Activated T-cell treated with anti-CD3 and anti-CD28 coated beads, Interleukin-2, amount 50 U/mL, for 1 hour (primary cell): ENCODE measurements around the gene ZFP36L2.
A peak's percentile ranks its signal among the peaks of the same experiment; 100 is the strongest.

ENCODE experiments used
- DNase-seq: peaks from one replicate; pipeline ENCODE4 v3.0.0-alpha.2; 2020

Gene ZFP36L2

DNA sequence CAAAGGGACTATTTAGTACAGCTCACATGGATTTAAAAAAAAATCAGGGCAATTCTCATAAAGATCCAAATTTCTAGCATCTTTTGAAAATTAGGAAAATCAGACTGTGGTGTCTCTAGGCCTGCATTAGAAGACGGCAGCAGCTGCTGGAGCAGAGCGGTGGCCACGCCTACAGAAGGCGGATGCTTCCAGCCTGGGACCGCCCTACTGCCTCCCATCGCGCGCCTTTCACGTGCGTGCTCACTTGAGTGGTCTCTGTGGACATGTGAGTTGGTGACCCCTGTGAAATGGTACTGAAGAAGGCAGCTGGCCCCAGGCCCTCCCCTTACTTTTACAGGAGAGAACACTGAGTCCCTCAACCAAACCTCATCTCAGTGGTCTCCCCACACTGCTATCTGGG is 15.2 kb upstream of the ZFP36L2 start:
- DNase-seq, result no peak

DNA sequence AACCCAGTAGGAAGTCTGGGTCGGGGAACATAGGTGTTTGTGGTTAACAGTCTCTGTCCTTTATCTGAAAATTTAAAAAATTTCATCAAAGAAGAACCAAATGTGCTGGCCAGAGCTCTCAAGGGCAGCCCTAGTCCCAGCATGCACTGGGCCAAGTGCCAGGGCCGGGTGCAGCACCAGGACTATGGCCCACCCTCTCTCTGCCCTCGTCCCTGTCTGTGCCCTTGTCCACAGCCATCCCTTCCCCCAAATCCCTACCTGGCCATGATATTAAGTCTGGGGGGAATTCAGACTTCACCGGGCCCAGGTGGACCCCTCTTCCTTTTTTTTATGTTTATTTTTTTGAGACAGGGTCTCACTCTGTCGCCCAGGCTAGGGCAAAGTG is 14.4 kb upstream of the ZFP36L2 start:
- DNase-seq, result no peak

DNA sequence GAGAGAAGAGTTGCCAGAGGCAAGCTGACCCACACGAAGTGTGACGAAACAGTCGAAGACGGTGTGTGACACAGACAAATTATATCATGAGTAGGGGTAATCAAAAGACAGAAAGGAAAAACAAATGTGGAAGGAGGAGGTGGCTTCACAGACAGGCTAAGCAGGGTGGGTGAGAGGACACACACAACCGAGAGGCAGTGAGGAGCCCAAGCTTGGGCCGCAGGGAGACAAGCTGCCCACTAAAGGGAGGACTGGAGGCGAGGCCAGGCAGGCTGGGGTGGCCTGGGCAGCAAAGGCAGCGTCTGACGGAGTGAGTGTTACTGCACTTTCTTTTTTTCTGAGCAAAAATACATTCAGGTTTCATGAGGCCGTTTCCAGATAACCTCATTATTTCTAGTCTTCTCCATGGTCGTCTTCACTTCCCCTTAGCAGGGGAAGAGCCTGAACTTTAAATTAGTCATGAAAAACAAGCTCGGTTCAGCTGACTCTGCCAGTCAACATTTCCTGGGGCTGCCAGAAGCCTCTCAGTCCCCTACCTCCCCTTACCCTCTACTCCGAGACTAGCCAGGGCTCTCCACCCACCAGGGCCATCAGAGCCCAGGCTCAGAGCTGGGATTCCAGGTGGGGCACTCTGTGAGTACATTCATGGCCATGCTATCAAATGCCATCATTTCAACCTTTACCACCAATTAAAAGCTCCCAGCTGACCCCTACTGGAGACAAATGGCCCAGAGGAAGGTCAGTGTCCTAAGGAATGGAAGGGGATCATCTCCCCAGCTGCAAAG is 13.8 kb upstream of the ZFP36L2 start:
- DNase-seq, result no peak

DNA sequence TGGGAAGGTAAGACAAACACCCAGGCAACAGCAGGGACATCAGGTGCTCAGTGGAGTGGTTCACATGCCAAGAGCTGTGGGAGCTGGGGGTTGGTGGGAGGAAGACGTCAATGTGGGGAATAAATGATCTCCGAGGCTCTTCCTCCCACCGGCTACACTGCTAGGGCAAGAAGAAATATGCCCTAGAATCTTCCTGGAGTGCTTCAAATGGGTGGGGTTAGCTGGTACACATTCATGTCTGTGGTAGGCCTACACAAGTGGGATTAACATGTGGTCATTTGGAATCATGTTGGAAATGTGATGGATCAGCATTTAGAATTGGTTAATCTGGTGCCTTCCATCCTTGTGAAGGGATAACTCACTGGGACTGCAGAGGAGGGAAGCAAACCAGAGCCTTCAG is 12.4 kb upstream of the ZFP36L2 start:
- DNase-seq, result no peak

DNA sequence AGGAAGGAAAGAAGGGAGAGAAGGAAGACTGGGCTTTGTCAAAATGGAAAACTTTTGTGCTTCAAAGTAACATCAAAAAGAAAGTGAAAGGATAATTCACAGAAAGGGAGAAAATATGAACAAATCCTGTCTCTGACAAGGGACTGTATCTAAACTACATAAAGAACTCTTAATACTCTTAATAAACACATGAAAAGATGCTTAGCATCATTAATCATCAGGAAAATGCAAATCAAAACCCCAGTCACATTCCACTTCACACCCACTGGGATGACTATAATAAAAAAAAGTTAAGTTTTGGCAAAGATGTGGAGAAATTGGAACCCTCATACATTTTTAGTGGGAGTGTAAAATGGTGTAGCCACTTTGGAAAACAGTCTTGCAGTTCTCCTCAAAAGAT is 11.8 kb upstream of the ZFP36L2 start:
- no peak for DNase-seq

DNA sequence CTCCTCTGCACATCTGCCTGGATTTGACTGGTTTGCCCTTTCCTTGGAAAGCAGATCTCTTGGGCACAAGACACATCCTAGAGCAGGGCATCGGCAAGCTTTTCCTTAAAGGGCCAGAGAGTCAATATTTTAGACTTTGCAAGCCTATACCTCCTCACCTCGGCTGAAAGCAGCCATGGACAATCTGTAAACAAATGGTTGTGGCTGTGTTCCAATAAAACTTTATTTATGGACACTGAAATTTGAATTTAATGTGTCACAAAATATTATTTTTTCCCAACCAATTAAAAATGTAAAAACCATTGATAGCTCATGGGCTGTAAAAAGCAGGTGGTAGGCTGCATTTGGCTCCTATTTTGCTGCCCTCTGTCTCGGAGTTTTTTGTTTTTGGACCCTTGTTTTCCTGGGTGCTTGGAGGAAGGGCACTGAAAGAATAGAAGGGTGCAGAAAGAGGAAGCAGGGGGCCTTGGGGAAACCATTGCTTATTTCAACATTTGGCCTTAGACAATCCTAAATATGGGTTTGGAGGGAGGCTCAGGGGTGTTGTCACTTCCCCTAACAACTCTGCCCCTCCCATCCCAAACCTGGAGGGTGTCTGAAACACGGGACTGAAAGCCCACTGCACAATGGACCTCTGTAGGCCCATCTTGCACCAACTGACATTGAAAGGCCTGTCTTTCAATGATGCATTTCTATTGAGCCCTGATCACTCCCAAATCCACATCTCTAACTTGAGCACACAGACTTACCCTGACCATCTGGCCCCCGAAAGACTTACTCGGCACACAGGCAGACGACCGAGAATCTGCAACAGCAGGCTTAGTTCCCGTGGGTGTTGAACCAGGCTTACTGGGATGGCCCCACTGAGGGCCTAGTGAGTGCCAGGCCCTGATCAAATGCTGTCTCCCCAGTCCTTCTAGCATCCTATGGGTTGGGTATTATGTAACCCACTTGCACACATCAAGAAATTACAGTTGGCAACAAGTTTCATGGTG is 7.1 kb upstream of the ZFP36L2 start:
- no peak for DNase-seq

DNA sequence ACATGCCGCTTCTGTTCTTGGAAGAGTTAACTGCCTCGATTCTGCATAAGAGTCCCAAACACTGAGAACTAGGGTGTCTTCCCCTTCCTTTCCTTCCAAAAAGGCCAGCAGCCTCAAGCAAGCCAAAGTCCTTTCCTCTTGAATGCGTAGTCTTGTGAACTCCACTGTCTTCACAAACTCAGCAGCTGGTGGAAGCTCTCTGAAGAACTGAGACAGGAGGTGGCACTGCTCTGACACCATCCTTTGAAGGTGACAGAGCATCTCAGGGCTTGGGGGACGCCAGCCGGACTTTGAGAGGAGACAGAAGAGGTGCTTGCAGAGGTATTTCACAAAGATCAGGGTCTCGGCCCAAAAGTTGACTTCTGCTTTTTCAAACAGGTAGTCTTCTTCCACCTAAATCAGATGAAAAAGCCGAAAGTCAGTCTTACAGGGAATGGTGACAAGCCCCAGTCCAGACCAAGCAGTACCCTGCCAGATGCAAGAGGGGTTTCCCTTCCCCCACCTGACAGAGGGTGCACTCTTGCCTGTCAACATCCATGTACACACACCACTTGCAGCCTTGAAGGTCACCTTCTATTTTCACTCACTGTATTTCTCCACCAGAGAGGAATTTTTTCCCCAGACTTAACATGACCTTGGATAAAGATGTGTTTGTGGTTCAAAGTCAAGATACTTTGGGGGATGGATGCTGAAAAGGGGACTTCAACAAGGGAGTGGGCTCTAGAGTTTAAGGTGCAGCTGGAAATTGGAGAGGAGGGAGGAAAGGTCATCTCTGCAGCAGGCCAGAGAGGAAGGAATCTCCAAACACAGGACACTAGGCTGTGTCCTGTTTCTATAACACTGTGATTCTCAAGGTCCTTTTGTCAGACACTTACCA is 4.8 kb upstream of the ZFP36L2 start:
- DNase-seq, result no peak

DNA sequence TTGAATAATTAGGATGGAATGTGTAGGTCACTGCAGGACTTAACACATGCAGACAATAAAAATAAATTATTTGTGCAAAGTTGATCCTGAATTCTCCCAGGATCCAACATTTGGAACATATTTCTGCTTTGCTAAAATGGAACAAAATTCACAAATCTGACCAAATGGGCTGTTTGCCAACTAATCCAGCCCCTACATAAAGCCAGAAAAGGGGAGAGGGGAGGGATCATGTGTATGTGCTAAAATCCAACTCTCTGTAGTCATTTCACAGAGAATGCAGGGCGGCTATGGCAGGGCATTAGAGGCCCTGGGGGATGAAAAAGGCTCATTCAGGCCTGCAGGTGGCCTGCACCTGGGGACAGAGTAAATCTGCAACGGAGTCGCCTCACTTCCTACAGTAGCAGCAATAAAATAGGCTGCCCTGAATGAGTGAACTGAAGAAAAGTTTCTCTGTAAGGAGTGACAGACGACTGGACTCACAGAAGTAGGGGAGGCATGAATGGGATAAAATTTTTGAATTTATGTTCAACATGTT is 4.0 kb upstream of the ZFP36L2 start:
- no peak for DNase-seq

DNA sequence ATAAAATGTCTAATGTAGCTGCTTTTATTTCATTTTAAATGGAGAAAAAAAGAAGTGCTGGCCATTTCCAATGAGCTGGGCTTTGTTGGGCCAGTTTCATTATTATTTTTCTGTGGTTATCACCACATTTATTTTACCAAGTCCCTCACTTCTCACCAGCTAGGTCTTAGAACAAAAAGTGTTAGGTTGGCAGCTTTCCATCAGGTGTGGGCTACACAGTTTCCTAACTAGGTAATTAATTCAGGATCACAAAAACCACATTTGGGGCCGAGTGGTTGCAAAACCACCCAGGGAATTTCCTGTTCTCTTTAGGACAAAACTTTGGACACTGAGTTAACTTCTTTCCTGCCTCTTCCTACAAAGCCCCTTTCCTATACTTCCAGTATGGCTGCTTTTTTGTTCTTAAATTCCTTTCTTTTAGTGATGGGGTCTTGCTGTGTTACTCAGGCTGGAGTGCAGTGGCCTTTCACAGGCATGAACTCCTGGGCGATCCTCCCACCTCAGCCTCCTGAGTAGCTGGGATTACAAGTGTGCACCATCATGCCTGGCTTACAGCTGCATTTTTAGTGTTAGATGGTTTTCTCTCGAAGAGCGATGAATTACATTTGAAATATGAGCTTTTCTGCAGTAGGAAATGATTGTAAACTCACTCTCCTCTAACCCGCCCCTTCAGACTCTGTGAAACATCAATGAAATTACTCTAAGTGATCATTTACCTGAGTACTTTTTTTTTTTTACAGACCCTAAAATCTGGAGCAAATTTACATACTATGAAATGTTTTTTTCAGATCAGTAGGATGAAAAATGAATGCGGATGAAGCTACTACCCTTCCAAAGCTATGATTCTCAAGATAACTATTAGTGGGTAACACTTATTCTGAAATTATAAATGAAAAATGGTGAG is 2.6 kb upstream of the ZFP36L2 start:
- no peak for DNase-seq

DNA sequence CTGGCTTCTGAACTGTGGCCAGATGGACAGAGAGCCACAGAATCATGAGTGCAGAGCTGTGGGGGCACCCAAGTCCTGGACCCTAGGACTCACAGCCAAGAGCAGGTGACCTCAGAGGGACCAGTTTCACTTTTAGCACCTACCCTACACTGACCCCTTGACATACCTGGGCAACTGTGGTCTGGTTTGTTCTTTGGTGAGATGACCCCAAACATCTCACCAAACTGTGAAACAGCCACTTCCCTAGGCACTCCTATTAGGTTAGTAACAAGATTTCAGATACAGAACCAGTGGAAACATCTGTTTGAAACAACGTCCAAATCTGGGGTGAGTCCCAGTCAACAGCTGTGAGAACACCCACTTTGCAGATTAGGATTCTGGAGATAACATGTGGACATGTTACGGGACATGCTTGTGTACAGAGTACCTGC is 1.9 kb upstream of the ZFP36L2 start:
- DNase-seq, result no peak

DNA sequence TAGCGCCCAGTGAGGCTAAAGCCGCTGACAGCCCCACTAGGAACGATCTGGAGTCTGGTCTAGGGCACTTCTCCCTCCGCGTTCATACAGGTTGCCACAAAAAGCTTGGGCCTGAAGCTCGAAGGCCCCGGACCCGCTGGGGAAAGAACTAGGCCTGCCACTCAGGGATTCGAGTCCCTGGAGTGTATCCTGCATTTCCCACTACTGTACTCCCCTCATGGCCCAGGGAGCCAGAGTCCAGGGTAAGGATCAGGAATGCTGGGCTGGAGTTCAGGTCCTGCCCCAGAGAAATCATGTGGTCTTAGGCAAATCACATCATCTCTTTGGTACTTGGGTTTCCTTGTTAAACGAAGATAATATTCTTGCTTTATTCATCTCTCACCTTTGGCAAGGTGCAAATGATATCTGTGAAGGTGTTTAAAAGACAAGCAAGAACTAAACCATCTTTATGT is 1.4 kb upstream of the ZFP36L2 start:
- DNase-seq, result no peak

DNA sequence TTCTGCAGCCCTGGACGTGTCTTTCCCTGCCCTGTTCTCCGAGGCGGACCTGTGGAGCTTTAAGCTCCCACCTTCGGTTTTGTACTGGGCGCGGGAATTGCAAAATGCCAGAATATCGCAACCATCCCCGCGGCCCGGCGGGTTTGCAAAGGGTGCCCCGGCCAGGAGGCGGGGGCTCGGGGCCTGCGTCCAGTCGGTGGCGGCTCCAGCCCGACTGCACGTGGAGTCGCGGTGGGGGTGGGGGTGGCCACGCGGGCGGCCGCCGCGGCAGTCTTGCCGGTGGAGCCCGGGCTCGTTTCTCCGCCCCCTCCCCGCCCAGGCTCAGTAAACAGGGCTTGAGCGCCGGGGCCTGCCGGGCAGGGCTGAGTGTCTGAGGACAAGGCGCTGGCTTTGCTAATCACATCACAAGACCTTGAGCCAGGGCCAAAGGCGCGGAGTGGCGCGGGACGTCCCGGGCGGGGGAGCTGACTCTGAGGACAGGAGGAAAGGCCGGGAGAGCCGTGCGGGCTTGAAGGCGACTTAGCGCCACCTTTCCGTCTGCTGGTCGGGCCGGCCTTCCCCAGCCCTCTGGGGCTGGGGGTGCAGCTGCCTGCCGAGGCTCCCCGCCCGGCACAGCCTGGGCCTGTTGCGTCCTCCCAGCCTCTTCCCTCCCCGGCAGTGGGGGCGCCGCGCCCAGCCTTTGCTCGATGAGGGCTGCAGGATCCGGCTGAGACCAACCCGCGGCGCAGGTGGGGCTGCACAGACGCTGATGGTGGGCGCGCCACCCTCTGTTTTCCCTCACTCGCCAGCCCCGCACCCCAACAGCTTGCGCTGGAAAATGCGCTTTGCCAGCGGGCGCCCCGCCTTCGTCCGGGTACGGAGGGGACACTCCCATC is 786 bp upstream of the ZFP36L2 start:
- peak; percentile 74 for DNase-seq

DNA sequence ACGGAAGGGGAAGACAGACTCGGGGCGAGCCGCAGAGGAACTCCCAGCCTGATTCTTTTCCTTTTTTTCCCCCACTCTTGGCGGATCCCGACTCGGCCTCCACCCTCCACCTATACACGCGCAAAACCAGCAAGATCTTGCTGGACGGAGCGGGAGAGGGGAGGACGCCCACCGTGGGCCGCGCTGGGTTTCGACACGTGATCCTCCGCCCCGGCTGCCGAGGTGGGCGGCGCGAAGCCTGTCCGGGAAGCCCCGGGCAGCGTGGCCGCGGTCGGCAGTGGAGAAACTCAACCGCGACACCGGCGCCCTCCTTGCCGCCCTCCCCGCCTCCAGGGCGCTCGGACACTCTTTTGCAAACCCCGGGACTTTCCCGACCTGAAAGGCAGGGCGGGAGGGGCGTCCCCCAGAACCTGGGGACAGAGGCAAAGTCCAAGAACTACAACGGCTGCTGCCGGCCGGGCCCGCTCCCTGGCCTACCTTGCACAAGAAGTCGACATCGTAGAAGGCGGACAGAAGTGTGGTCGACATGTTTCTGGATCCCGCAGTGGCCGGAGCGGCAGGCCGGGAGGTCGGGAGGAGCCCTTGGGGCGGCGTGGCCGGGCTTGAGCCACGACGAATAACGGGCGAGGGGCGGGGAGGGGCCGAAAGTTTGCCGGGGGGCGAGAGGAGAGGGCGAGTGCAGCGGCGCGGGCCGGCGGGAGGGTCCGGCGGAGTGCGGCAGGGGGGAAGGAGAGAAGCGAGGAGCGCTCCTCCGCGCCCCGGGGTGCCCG is 433 bp downstream of the ZFP36L2 start:
- no peak for DNase-seq

DNA sequence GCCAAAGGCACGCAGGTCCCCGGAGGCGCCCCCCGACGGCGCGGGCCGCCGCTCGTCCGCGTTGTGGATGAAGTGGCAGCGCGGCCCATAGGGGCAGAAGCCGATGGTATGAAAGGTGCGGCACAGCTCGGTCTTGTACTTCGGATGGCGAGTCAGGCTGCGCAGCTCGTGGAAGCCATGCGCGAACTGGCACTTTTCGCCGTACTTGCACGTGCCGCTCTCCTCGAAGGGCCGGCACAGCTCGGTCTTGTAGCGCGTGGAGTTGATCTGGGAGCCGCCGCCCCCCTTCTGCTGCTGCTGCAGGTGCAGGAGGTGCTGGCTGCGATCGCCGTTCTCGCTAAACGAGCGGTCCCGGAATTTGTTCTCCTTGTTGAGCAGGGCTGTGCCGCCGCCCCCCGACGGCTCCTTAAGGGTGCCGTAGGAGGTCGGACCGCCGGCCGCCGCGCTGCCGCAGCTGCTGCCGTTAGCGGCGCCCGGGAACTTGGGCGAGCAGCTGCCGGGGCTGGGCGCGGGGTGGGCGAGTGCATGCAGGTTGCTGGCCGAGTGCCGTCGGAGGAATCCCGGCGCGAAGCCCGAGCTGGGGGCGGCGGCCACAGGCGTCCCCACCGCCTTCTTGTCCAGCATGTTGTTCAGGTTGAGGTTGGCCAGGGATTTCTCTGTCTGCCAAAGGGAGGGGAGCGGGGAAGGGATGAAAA is 1.2 kb downstream of the ZFP36L2 start:
- peak; percentile 73 for DNase-seq

DNA sequence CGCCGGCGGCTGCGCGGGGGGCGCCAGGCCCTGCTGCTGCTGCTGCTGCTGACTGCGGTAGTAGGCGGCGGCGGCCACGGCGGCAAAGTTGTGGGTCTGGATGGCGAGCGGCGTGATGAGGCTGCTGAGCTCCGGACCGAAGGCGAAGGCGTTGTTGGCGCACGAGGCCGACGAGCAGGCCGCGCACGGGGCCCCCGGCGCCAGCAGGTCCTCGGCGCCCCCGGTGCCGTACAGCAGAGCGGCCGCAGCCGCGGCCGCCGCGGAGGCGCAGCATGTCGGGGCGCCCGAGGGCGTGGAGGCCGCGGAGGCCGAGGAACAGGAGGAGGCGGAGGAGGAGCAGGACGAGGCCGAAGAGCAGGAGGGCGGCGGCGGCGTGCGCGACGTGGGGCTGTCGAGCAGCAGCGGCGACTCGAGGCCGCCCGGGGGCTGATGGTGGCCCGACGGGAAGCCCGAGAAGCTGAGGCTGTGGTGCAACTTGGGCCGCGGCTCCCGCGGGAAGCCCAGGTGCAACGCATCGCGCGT is 1.8 kb downstream of the ZFP36L2 start:
- peak; percentile 70 for DNase-seq

DNA sequence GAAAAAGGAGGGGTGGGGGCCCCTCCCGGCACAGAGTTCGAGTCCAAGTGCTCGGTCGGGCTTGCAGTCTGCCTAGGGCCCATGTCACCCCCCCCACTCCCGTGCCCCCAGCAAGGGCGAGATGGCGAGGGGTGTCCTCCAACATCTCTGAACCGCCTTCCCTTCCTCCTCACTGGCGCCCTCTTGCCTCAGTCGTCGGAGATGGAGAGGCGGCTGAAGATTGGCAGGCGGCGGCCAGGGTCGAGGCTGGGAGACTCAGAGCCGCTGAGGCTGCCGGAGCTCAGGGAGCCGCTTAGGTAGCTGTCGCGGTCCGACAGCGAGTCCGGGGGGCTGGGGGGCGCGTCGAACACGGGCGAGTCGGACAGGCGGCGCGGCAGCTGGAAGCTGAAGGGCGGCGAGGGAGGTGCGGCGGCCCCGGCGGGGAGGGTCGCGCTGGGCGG is 2.3 kb downstream of the ZFP36L2 start:
- DNase-seq, result peak; percentile 79

DNA sequence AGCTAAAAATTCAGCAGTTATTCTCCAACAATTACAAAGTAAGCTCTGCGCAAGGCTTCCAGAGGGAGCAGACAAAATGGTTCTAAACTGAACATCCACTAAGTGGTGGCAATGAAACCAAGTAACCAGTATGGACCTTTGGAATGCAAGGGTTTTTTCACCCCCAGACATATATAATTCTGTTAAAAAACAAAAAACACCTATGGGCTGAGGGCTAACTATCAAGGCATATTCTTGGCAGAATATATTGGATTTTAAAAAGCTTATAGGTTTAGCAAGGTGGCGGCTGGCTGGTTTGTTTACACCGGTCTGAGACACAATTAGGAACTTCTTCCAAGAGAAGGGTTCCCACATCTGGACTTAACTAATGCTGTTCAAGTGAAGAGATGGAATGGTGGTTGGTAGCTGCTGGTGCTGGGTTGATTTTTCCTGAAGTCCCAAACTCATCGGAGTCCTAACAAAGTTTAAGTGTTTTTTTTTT is 2.8 kb downstream of the ZFP36L2 start:
- DNase-seq, result no peak
